ENCODE results near the gene OTOF. TPM values are rescaled to one million over a fixed set of nuclear protein-coding genes. Genes with fewer than 3 reads are reported as not detected.

Gene OTOF
- total RNA-seq, 1 donor from 2014 or later, result 12.1 TPM

DNA sequence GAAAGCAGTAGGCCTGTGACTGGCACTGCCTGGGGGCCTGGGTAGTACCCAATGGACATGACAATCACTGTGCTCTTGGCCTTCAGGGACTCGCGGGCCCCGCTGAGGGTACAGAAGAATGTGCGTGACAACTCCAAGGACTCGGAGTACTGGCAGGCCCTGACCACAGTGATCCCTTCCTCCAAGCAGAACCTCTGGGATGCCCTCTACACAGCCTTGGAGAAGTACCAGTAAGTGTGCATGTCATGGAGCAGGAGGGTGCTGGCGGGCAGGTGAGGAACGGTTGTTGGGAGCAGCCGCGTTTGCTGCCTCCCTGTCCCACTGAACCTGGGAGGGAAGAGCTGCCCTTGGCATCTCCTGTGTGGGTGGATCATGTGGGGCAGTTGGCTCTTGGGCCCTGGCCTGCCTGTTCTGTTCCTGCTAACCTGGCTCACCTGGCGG lies 23.3 kb downstream of the OTOF start:
- intact Hi-C loops (cut with micrococcal nuclease), result no loop called here

- intact Hi-C loops (cut with micrococcal nuclease), result no loop called here
Measured at GRCh38 chr2:26453421-26454329, 24.2 kb downstream of the OTOF start.

DNA sequence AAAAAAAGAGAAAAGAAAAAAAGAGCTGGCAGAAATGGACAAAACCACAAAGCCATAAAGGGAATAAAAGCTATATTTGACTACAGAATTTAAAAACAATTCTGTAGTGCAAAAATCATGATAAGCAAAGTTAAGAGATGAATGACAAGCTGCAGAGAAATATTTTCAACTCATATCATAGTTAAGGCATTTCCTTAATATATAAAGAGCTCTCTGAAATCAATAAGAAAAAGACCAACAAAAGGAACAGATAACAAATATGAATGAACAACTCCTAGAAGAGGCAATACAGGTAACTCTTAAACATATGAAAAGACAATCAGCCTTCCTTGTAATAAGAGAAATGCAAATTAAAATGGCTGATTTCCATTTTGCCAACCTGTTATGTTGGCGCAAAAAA lies 26.2 kb downstream of the OTOF start:
- intact Hi-C loops (cut with micrococcal nuclease), result no loop called here

DNA sequence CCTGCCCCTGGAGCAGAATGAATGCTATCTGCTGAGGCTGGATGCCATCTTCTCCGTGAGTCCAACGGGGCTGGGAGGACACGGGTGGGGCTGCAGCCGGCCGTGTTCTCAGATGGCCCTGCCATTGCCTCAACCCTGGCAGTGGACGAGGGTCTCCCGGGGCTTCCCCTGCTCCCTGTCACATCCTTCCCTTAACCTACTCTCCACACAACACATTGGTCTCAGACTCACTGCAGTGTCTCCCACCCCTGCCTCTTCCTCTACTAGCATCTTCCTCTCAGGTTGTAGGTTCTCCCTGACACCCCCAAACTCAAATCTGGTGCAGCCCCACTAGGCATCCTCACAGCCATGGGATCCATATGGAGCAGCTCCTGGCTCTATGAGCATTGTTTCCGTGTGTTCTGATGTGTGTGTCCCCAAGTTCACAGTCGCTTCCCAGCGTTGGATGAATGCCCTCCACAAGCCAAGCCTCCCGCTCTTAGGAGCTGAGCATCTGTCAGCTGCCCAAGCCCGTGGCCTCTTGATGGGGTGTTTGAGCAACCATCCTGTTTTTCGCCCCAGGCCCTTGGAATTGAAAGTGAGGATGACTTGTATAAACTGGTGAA lies 27.8 kb downstream of the OTOF start:
- intact Hi-C loops (cut with micrococcal nuclease), result no loop called here

DNA sequence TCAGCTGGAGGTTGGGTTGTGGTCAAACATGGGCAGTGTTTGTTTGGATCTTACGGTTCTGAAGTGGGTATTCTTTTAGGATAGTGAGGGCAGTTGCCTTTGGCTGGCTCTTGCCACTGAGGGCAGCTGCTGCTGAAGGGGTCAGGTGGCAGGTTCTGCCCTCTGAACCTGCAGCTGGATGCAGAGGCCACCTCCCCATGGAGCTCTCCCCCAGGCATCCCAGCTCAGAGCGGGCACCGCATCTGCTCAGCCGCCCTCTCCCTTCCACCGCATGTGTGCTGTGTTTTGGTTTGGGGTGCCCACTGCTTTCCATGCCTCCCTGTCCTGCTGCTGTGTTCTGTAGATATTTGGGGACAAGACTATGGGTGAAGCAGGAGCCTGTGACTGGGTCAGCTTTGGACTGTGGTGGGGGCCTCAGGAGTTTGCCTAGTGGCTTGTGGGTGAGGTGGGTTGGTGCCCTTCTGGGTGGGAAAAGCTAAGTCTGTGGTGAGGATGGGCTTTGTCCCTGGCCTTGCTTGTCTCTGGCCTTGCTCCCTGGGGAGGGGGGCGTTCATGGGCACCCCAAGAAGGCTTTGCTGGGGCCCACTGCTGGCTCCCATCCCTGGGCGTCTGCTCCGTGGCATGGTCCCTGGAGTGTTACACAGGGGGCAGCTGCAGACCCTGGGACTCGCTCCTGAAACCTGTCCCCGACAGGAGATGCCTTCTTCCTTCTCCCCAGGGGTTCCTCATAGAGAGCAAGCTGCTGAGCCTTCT lies 28.5 kb downstream of the OTOF start:
- intact Hi-C loops (cut with micrococcal nuclease), result no loop called here

GRCh38 chr2:26448651-26449050 lies 29.3 kb downstream of the OTOF start:
- intact Hi-C loops (cut with micrococcal nuclease), result no loop called here

DNA sequence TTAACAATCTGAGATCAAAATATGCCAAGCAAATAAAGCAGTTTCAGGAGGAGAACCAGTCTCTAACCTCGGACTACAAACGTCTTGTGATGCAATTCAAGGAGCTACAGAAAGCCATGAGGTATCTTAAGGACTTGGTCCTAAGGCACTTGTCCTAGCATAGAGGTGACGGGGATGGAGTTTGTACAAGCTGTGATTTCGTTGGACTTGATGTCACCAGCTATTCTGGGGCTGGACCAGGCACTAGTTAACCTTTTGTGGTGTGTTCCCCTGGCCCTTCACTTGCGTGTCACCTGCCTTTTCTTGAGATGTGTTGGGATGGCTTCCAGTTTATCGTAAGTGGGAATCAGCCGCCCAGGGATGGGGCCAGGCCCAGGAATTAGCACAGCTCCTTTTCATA lies 33.7 kb downstream of the OTOF start:
- intact Hi-C loops (cut with micrococcal nuclease), result no loop called here

- intact Hi-C loops (cut with micrococcal nuclease), result no loop called here
Measured at GRCh38 chr2:26442707-26443106, 35.2 kb downstream of the OTOF start.

DNA sequence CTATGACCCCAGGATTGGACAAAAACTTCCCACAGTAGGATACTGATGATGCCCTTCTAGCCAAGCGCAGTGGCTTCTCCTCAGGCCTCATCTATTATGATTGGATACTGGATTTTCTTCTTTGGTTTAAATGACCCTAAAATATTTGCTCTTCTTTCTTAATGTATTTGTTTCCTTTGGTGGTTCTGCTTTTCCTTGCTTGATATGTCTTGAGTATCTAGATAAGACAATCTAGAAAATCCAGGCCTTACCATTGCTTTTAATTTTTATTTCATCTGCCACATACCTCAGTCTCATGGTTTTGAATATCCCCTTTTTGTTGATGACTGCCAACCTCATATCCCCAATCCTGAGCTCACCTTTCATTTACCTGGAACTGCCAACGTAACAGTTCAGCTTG lies 35.6 kb downstream of the OTOF start:
- intact Hi-C loops (cut with micrococcal nuclease), result no loop called here

GRCh38 chr2:26438926-26439325 lies 39.0 kb downstream of the OTOF start:
- intact Hi-C loops (cut with micrococcal nuclease), result no loop called here

DNA sequence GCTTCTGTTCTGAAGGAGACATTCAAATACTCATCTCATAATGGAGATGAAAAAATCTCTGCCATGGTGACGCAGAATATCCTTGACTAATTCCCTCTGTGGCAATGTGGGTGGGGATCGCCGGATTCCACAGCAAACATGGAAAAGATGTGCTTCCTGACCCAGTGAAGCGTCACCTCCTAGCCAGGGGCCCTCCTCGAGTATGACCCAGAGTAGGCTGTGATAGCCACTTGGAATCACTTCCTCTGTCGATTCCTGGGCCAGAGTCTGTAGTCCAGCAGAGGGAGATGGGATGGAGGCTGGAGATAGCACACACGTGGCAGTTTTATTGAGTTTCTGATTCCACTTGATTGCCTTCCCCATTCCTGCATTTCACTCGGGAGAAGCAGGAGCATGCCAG lies 39.4 kb downstream of the OTOF start:
- intact Hi-C loops (cut with micrococcal nuclease), result no loop called here

DNA sequence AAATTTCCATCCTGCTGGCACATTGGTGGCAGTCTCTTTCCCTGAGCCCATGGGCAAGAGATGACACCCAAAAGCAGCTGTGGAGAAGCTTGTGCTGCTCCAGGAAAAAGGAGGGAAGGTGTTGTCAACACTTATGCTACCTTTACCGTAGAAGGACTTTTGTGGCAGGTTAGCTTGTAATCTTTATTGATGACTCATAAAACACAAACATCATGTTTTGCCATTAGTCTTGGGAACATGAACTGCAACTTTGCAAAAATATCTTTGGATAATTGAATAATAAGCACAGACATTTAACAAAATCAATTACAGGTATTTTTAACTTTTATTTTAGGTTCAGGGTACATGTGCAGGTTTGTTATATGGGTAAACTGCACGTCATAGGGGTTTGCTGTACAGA lies 42.8 kb downstream of the OTOF start:
- intact Hi-C loops (cut with micrococcal nuclease), result no loop called here

DNA sequence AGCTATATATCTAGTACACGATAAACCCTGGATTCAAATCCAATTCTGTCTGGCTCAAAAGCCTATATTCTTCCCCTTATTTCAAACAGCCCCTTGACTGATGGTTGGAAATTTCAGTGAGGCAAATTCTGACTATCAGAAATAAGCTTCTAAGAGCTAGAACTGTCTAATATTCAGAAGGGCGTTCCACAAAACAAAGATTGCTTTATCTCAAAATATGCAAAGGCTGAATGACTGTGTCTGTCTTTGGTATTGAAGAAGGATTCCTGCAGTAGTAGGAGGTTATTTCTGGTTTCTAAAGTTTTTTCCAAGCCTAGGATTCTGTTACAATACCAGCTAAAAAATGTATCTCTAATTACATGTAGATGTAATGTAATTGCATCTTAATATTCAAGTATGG lies 45.1 kb downstream of the OTOF start:
- intact Hi-C loops (cut with micrococcal nuclease), result no loop called here

- intact Hi-C loops (cut with micrococcal nuclease), result no loop called here
Measured at GRCh38 chr2:26432363-26432762, 45.6 kb downstream of the OTOF start.

GRCh38 chr2:26430826-26431225 lies 47.1 kb downstream of the OTOF start:
- intact Hi-C loops (cut with micrococcal nuclease), result no loop called here

DNA sequence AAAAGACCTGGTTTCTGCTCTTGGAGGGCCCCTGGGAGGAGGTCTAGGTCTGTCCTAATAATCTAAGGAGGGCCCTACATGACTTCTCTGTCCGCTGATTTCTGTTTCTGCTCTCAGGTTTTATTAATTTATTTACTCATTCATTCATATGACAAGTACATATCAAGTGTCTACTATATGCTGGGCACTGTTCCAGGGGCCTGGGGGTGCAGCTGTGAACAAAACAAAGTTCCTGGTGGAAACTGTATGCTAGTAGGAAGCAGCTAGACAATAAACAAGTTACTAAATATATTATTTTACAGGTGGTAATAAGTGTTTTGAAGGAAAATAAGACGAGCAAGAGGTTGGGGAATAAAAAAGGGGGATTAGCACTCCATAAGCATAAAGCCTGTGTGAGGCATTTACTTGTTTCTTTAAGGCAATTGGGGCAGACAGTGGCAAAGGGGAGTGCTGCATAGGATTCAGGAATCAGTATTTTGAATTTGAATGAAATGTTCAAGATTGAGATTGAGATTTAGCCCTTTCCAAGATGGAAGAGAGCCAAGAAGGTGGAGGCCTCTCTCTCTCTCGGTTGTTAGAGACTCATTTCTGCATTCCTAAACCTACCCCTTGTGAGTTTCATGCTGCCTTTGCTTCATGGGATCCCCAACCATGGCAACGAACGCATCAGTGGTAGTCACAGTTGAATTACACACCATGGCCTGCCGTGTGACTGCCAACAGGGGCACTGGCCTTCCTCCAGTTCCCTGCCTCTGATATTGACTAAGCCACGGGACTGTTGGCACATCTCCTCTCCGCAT lies 47.9 kb downstream of the OTOF start:
- intact Hi-C loops (cut with micrococcal nuclease), result no loop called here

DNA sequence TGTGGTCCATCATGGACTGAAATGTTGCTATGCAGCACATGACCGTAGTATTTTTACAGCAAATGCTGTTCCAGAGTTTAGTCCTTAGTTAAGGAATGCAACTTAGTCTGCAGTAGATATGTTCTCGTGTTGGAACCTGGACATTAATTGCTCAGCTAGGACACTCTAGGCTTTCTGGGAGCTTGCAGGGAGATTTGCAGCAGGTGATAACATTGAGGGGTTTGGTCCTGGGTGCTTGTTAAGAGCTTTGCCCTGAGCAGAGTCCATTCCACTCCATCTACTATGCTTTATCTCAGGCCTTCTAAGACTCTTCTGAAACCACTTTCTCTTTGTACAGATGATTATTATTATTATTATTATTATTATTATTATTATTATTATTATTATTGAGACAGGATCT lies 49.1 kb downstream of the OTOF start:
- intact Hi-C loops (cut with micrococcal nuclease), result no loop called here

DNA sequence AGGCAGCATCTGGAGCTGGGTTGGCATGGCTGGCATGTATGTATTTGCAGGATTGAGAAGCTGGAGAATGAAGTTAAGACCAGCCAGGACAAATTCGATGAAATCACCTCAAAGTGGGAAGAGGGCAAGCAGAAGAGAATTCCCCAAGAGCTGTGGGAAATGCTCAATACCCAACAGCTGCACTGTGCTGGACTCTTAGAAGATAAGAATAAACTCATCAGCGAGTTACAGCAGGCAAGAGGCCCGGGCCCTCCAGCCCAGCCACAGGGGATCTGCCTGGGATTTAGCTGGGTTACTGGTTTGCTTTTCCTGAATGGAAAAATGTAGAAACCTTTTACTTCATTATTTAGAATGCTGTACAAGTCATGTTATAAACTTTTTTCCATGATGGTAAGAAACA lies 53.7 kb downstream of the OTOF start:
- intact Hi-C loops (cut with micrococcal nuclease), result no loop called here

DNA sequence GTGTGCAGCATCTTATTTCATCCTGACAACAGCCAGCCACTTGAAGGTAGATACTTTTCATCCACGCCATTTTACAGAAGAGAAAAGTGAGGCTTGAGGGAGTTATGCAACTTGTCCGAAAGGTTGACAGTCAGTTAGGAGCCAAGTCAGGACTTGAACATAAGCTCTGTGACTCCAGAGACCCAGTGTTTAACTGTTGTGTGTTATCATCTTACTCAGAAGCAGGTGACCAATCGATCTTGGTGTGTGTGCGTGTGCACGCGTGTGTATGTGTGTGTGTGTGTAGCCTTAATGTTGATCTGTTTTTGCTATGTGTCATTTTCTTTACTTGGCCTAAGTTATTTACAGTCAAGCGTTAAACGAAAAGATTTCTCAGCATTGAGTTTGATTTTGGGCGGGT lies 54.2 kb downstream of the OTOF start:
- intact Hi-C loops (cut with micrococcal nuclease), result no loop called here

DNA sequence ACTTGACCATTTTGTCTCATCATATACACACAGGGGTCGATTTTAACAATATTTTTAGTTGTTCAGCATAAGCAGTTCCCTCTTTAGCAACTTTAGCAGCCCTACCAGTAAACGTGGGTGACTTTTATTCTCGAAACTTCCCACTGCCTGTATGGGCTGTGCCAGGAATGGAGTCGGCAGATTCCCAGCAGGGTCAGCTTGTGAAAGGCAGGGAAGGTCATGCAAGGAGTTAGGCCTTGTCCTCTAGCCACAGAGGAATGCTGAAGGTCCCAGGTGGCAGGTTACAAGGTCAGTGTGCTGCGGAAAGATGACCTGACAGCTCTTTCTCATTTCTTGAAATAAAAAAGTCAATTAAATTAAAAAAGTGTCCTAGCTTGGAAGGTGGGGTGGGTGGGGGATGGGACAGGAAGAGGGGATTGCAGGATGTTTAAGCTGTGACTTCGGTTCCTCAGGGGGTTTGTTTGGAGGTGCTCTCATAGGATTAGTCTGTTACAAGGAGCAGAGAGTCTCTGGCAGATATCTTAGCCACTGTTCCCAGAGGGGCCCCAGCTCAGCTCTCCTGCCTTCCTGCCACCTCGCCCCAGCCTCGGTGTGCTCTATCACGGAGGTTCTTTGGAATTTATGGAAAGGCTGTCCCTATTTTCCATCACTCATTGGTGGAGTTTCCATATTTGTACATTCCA lies 54.8 kb downstream of the OTOF start:
- intact Hi-C loops (cut with micrococcal nuclease), result no loop called here

GRCh38 chr2:26421961-26422360 lies 56.0 kb downstream of the OTOF start:
- intact Hi-C loops (cut with micrococcal nuclease), result no loop called here
